Activated B cell treated with CpG ODN at 0.5 μM for 24 hours (primary cell): ENCODE data around the gene INTS6. TPM values are rescaled to one million over a fixed set of nuclear protein-coding genes. Genes with fewer than 3 reads are reported as not detected.
A peak's percentile ranks its signal among the peaks of the same experiment; 100 is the strongest.

Experiments used
- ATAC-seq: fragments of 200-7000 bp; cut with Tn5 transposase; one replicate; pipeline ENCODE4 v1.10.0; 2021; ENCODE audit warnings: low read depth, mild to moderate bottlenecking, moderate library complexity
- CTCF ChIA-PET: fragments of 350-600 bp; sonication (Branson Sonifier 250); formaldehyde crosslinking; loops from one replicate; lab custom pipeline; 2021; ENCODE audit warnings: antibody characterized with exemption; lab: Charles Lee
- POLR2A ChIA-PET: fragments of 350-600 bp; sonication (Branson Sonifier 250); formaldehyde crosslinking; loops from one replicate; lab custom pipeline; 2021; ENCODE audit warnings: antibody characterized with exemption; lab: Charles Lee
- DNase-seq: peaks from one replicate; pipeline ENCODE4 v3.0.0; 2022
- H3K27ac Mint-ChIP-seq: one replicate; pipeline ENCODE4 v1.8.0; 2020; ENCODE audit warnings: mixed read lengths
- H3K27me3 Mint-ChIP-seq: one replicate; pipeline ENCODE4 v1.8.0; 2021; ENCODE audit warnings: mixed read lengths
- H3K36me3 Mint-ChIP-seq: one replicate; pipeline ENCODE4 v1.8.0; 2021; ENCODE audit warnings: low read depth, mixed read lengths
- H3K4me1 Mint-ChIP-seq: one replicate; pipeline ENCODE4 v1.8.0; 2021; ENCODE audit warnings: mixed read lengths
- H3K4me3 Mint-ChIP-seq: one replicate; pipeline ENCODE4 v1.8.0; 2020; ENCODE audit warnings: mild to moderate bottlenecking, mixed read lengths
- H3K9me3 Mint-ChIP-seq: one replicate; pipeline ENCODE4 v1.8.0; 2020; ENCODE audit warnings: mixed read lengths
- intact Hi-C: fragments of 100-400 bp; cut with micrococcal nuclease; formaldehyde crosslinking; loops from one replicate; pipeline ENCODE4 v1.15.1; 2024
- total RNA-seq: library from RNA; stranded (reverse); gene quantifications from 2 replicates; pipeline ENCODE4 v1.2.3, GENCODE V29; 2022
- TF ChIP-seq, protein P1 (sequence below): fragments of 200-600 bp; IDR thresholded peaks from one replicate; pipeline ENCODE4 v1.8.0; 2022; ENCODE audit warnings: antibody characterized with exemption, mild to moderate bottlenecking

INTS6 gene
- total RNA-seq, 1 donor from 2014 or later = 68.7 TPM

GRCh38 chr13:51425410-51426042 lies 27.3 kb downstream of the INTS6 start:
- H3K27ac Mint-ChIP-seq = no peak overlapping the region
- no peak overlapping the region for H3K4me3 Mint-ChIP-seq
- ChIA-PET CTCF (no interaction called here), POLR2A (interaction anchor here (0.7 kb wide), 1 partner anchor 1514 kb away, joined by 9 read pairs; no protein-coding TSS in a partner anchor)
- intact Hi-C loops = no loop called here
- peaks cover 48% of the 10 kb centered on the region for H3K4me1 Mint-ChIP-seq
- H3K27me3 Mint-ChIP-seq = no peaks in the 10 kb centered on the region
- DNase-seq (no peak), ATAC-seq (no peak)
- TF ChIP-seq, protein P1, sequence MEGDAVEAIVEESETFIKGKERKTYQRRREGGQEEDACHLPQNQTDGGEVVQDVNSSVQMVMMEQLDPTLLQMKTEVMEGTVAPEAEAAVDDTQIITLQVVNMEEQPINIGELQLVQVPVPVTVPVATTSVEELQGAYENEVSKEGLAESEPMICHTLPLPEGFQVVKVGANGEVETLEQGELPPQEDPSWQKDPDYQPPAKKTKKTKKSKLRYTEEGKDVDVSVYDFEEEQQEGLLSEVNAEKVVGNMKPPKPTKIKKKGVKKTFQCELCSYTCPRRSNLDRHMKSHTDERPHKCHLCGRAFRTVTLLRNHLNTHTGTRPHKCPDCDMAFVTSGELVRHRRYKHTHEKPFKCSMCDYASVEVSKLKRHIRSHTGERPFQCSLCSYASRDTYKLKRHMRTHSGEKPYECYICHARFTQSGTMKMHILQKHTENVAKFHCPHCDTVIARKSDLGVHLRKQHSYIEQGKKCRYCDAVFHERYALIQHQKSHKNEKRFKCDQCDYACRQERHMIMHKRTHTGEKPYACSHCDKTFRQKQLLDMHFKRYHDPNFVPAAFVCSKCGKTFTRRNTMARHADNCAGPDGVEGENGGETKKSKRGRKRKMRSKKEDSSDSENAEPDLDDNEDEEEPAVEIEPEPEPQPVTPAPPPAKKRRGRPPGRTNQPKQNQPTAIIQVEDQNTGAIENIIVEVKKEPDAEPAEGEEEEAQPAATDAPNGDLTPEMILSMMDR = no peak
- no peaks in the 10 kb centered on the region for H3K9me3 Mint-ChIP-seq
- H3K36me3 Mint-ChIP-seq = peaks cover 52% of the 10 kb centered on the region

GRCh38 chr13:51423766-51424165 lies 29.1 kb downstream of the INTS6 start:
- ChIA-PET POLR2A (interaction anchor here (0.6 kb wide), 2 partner anchors 128 to 379 kb away, joined by 3 to 4 read pairs; no protein-coding TSS in a partner anchor), CTCF (interaction anchor here (0.8 kb wide), 1 partner anchor 9 kb away, joined by 3 read pairs; no protein-coding TSS in a partner anchor)
- DNase-seq (no peak), ATAC-seq (no peak)
- no peaks in the 10 kb centered on the region for H3K9me3 Mint-ChIP-seq
- H3K27ac Mint-ChIP-seq = no peak overlapping the region
- TF ChIP-seq, protein P1 = no peak
- H3K4me1 Mint-ChIP-seq = peaks cover 61% of the 10 kb centered on the region
- no peak overlapping the region for H3K4me3 Mint-ChIP-seq
- peaks cover 42% of the 10 kb centered on the region for H3K36me3 Mint-ChIP-seq
- H3K27me3 Mint-ChIP-seq = no peaks in the 10 kb centered on the region
- intact Hi-C loops = loop anchor here (5.0 kb wide), 1 partner anchor 36 kb away; no protein-coding TSS in a partner anchor

DNA sequence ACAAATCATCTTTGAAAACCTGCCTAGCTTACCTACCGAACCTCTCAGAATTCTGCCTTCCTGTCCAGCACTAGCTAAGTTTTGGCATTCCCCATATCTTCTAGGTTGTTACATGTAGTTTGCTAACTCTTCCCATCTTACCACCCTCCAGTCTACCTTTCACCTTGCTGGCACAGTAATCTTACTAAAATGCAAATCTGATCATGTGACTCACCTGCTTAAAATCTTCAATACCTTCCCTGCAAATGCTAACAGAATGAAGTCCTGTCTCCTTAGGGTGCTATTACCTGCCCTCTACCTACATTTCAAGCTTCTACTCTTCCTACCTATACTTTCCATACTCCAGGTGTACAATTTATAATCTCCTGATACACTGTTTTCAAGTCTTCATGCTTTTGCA lies 30.4 kb downstream of the INTS6 start:
- ChIA-PET POLR2A (interaction anchor here (2.4 kb wide), 1 partner anchor 31 kb away, joined by 13 read pairs; the partner anchor contains the start of gene INTS6), CTCF (interaction anchor here (1.4 kb wide), 1 partner anchor 374 kb away, joined by 3 read pairs; no protein-coding TSS in a partner anchor)
- DNase-seq (no peak), ATAC-seq (no peak)
- H3K4me1 Mint-ChIP-seq = peaks cover 66% of the 10 kb centered on the region
- no peaks in the 10 kb centered on the region for H3K9me3 Mint-ChIP-seq
- TF ChIP-seq, protein P1 = no peak
- no peak overlapping the region for H3K27ac Mint-ChIP-seq
- intact Hi-C loops = loop anchor here (5.0 kb wide), 1 partner anchor 35 kb away; no protein-coding TSS in a partner anchor
- no peak overlapping the region for H3K4me3 Mint-ChIP-seq
- no peaks in the 10 kb centered on the region for H3K27me3 Mint-ChIP-seq
- H3K36me3 Mint-ChIP-seq = peaks cover 38% of the 10 kb centered on the region

DNA sequence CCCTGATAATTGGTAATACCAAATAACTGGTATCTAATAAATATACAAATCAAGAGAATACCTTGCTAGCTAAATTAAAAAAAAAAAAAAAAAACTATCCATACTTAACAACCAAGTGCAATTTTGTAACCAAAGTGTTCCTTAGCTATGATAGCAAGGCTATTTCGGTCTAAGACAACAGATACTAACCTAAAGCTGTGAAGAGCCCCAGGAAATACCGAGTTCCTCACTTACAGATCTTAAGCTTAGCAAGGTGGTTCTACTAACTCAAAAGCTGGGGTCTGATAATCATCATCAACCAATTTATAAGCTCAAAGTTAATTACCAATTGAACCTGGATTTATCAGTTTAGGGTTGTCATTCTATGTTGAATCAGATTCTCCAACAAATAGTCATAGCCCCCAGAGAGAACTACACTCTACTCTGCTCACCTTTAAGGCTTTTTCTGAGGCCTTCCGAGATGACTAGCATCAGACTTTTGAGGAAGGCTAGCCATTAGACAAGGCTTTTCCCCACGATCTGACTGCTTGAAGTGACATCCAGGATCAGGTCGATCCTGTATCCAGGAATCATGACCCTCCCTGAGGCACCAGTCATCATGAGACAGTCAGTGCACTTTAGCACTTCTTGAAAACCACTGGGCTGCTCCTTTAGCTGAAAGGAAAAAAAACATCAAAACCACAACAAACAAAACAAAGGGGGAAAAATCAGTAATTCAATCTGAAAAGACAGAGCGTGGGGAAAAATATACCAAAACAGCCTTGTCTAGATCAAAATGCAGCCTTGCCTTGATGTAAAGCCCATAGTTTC lies 31.9 kb downstream of the INTS6 start:
- Mint-ChIP-seq H3K36me3 (peaks cover 32% of the 10 kb centered on the region), H3K27me3 (no peaks in the 10 kb centered on the region), H3K4me3 (peak overlapping the region; percentile 8), H3K4me1 (peaks cover 71% of the 10 kb centered on the region), H3K27ac (peak overlapping the region; percentile 76), H3K9me3 (peaks cover under 1% of the 10 kb centered on the region)
- no peak for ATAC-seq
- TF ChIP-seq, protein P1 = no peak
- POLR2A ChIA-PET = interaction anchor here (0.9 to 2.4 kb wide), 3 partner anchors 32 to 384 kb away, joined by 3 to 13 read pairs (median 3); partner anchors contain the start of gene INTS6
- no peak for DNase-seq
- CTCF ChIA-PET = interaction anchor here (1.2 to 1.4 kb wide), 2 partner anchors 376 to 377 kb away, joined by 3 read pairs; no protein-coding TSS in a partner anchor
- intact Hi-C loops = loop anchor here (5.0 kb wide), 1 partner anchor 34 kb away; no protein-coding TSS in a partner anchor
